M059J (cell line): ENCODE measurements around the gene DCAF12. TPM values are rescaled to one million over a fixed set of nuclear protein-coding genes. Genes with fewer than 3 reads are reported as not detected.
A peak's percentile ranks its signal among the peaks of the same experiment; 100 is the strongest.

Source experiments
- DNase-seq: peaks from one replicate; pipeline ENCODE4 v3.0.0-alpha.2; 2012; ENCODE audit warnings: low read depth
- total RNA-seq: library from RNA; depleted of rRNA; stranded (reverse); fragments of >200 nt; shearing (Covaris generic); gene quantifications from 2 replicates; pipeline ENCODE4 v1.2.3, GENCODE V29; 2014

Gene DCAF12
- total RNA-seq, 1 experiment from 2014 or later: 39.9 TPM

DNA sequence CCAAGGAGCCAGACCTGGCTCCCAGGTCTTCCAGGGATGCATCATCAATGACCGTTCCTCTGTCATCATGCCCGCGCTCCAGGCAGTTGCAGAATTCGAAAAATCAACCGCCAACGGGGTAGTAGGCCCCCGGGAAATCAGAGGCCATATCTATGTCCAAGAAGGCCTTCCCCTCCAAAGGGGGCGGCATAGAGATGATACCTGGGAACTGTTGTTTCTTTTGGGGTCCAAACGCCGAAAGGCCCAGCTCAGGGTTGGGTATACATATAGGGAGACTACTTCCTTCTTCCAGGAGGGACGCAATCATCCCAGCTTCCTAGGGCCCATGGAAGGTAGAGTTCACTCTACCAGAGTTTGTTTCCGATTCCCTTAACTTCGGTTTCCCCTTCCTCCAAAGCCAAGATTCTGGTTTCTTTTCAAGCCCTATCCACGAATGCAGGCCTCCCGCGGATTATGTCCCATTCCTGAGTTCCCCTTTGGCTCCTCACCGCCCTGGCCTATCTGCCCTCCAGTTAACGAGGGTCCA, 754 bp downstream of the DCAF12 start:
- peak; percentile 31 for DNase-seq

- no peak for DNase-seq
These were observed 1.6 kb downstream of the DCAF12 start for GRCh38 chr9:34124926-34125325.

DNA sequence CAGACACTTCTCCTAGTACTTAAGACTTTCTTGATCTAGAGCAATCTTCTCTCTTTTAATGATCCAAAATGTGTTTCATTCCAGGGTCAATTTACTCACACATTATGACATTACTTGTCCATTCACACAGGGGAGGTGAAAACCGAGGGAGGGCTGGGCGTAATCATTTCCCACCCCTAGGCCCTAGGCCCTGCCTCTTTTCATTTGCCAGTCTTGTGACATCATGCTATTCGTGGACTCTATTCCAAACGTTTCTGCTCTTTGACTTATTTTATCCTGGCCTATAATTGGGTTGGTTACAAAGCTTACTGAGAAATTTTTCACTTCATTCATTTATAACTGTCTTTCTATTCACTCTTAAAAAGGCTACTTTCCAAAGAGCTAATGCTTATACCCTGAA, 2.4 kb downstream of the DCAF12 start:
- no peak for DNase-seq

- DNase-seq: no peak
These were observed 2.8 kb downstream of the DCAF12 start for GRCh38 chr9:34123682-34124081.

- DNase-seq: no peak
These were observed 4.5 kb downstream of the DCAF12 start for GRCh38 chr9:34121996-34122395.

DNA sequence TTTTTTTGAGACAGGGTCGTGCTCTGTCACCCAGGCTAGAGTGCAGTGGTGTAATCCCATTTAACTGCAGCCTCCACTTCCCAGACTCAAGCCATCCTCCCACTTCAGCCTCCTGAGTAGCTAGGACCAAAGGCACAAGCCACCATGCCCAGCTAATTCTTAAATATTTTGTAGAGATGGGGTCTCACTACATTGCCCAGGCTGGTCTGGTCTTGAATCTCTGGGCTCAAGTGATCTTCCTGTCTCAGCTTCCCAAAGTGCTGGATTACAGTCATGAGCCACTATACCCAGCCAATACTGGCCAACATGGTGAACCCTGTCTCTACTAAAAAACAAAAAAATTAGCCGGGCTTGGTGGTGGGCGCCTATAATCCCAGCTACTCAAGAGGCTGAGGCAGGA, 6.8 kb downstream of the DCAF12 start:
- no peak for DNase-seq

DNA sequence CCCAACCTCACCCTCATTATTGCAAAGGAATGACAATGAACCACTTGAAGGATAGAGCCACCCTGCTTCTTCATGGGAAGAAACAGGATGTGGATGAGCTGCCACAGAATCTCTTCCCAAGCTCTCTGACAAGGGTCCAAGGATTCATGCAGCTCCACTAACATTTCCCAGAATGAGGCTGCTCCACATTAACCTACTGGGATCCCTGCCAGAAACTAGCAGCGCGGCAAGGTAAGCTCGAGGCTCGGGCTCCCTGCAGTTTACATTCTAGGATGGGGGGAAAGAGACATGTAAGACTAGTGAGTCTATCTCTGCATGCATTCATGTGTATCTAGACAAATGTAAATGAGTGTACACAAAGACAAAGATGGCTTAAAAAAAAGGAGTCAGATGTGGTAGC, 12.1 kb downstream of the DCAF12 start:
- DNase-seq: no peak

DNA sequence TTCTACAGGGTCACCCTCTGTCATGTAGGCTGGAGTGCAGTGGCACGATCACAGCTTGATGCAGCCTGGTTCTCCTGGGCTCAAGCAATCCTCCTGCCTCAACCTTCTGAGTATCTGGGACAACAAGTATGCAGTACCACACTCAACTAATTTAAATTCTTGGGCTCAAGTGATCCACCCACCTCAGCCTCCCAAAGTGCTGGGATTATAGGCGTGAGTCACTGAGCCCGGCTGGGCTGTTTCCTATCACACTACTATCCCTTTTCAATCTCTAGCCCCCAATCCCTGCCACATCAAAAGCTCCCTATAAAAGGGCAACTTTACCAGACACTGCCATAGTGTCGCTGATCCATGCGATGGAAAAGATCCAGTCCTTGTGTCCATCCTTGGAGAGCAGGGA, 20.4 kb downstream of the DCAF12 start:
- no peak for DNase-seq

DNA sequence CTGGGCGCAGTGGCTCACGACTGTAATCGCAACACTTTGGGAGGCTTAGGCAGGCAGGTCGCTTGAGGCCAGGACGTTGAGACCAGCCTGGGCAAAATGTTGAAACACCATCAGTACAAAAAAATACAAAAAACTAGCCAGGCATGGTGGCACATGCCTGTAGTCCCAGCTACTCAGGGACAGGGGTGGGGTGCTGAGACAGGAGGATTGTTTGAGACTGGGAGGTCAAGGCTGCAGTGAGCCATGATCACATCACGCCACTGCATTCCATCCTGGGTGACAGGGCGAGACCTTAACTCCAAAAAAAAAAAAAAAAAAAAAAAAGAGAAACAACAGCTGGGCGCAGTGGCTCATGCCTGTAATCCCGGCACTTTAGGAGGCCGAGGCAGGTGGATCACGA, 23.7 kb downstream of the DCAF12 start:
- DNase-seq: no peak

DNA sequence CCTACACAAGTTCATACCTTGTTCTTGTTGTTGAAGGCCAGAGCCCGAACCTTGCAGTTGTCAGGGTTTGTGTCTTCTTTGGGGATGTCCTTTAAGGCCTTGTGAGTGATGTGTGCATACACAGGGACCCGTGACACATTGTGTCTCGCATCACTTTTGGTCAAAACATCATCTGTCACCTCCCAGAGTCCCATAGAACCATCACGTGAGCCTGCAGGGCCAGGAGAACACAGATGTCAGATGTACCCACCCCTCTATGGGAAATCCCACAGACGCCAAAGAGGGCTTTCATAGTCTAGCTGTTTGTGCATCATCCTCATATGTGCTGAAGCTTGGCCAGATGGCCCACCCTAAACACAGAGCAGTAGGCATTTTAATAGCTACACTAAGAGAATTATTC, 28.2 kb downstream of the DCAF12 start:
- DNase-seq: no peak

- DNase-seq: no peak
These were observed 28.6 kb downstream of the DCAF12 start for GRCh38 chr9:34097865-34098264.

GRCh38 chr9:34096751-34097150, 29.7 kb downstream of the DCAF12 start:
- no peak for DNase-seq

DNA sequence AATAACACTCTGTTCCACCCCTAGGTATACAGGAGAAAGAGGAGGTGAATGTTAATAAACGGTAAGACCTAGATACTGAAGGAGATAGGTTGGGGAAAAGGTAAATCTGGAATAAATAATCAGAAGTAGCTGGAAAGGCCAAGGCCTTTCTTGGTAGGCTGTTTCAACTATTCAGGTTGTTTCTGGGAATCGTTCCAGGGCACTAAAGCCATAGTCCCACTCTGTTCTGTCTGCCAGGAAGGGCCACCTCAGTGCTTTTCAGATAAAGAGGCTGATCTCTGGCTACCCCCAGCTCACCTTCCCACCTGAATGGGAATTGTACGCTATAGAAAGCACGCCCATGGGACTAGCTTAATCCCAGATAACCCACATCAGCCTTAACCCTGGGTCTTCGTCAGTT, 32.9 kb downstream of the DCAF12 start:
- no peak for DNase-seq

- DNase-seq: no peak
These were observed 37.2 kb downstream of the DCAF12 start for GRCh38 chr9:34089311-34089710.

DNA sequence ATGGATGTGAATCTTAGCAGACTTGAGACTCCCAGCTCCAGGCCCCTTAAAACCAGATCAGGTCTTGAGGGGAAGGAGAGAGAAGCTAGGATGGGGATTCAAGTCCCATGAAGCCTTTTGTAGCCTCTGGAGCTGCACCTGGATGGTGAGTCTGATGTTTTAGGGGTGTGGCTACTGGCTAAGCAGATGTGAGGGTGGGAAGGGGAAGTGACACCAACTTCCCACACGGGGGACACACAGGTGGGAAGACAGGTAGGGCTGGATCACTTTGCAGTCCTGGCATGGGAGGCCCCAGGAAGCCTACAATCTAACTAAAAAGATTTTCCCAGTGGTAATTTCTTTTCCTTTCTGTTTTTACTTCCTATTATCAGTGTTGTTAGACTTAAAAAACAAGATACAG, 39.1 kb downstream of the DCAF12 start:
- no peak for DNase-seq

DNA sequence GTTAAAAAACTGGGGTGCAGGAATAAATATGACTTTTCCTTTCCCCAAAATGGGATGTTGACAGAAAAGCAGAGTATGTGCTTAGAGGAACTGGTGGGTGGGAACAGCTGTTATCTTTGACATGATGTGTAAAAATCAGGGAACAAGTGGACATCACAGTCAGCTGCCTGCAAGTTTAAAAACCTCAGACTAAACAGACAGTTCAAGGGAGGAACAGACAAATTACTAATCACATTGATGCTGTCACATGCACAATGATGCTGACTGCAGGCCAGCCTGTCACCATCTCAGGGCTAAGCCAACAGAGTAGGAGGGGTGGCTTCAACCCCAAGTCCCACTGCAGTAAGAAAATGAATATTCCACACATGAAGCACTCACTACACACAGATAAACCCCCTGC, 39.6 kb downstream of the DCAF12 start:
- no peak for DNase-seq

- no peak for DNase-seq
These were observed 40.7 kb downstream of the DCAF12 start for GRCh38 chr9:34085581-34086500.

- no peak for DNase-seq
These were observed 41.9 kb downstream of the DCAF12 start for GRCh38 chr9:34084562-34084961.

- DNase-seq: peak; percentile 84
These were observed 47.3 kb downstream of the DCAF12 start for GRCh38 chr9:34079181-34079580.

- peak; percentile 86 for DNase-seq
These were observed 53.5 kb downstream of the DCAF12 start for GRCh38 chr9:34072868-34073590.

- DNase-seq: no peak
These were observed 54.1 kb downstream of the DCAF12 start for GRCh38 chr9:34072410-34072809.

DNA sequence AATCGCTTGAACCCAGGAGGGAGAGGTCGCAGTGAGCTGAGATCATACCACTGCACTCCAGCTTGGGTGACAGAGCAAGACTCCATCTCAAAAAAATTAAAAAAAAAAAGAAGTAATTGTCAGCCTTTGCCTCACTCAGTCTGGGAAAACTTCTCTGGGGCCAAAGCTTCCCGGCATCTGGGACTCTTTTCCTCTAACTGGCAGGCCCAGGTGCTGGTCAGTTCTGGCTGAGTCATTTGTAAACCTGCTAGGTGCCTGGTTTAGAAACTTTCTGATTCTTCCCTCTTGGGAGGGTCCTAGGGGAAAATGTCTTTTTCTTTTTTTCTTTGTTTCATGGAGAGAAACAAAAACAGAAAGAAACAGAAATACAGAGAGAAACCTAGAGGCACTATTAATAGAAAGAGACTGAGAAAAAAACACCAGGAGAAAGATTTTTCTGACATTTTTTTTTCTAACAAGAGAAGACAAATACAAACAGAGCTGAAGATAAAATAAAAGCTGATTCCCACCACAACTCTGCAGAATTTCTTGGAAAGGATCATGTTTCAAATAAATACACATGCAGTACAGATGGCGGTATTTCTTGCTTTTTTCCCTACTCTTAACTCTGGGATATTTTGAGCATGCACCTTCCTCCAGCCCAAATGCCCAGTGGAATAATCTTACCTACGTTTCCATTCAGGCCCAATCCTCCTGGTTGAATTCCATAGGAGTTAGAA, 55.7 kb downstream of the DCAF12 start:
- DNase-seq: no peak
